ENCODE data around the gene ZNF12.
"Not testable (repeated sequence)": the region's sequence is repeated elsewhere in the genome, so short reads cannot be mapped to it uniquely, and the experiment has no call there.

ZNF12 gene

GRCh38 chr7:6718124-6718523 is 11.4 kb upstream of the ZNF12 start:
- no peak for FAIRE-seq
- TF ChIP-seq TAF1 (IDR thresholded peaks at IDR 0.05; ENCODE audit: borderline replicate concordance, low read depth, low read length) (no peak), POLR2A (IDR thresholded peaks at IDR 0.05; ENCODE audit: low read depth, low read length) (no peak), POLR2AphosphoS5 (IDR thresholded peaks at IDR 0.05; ENCODE audit: low read depth, low read length) (no peak)
- DNase-seq (ENCODE audit: insufficient read length): no peak

- not testable (repeated sequence) for DNase-seq (ENCODE audit: insufficient read length); FAIRE-seq
These were observed 9.2 kb upstream of the ZNF12 start for GRCh38 chr7:6715898-6716297.

- TF ChIP-seq POLR2A (IDR thresholded peaks at IDR 0.05; ENCODE audit: low read depth, low read length) (no peak), POLR2AphosphoS5 (IDR thresholded peaks at IDR 0.05; ENCODE audit: low read depth, low read length) (no peak), TAF1 (IDR thresholded peaks at IDR 0.05; ENCODE audit: borderline replicate concordance, low read depth, low read length) (no peak)
- DNase-seq (ENCODE audit: insufficient read length) (no peak), FAIRE-seq (no peak)
These were observed 7.6 kb upstream of the ZNF12 start for GRCh38 chr7:6714360-6714759.

GRCh38 chr7:6709808-6710207 is 3.1 kb upstream of the ZNF12 start:
- no peak for FAIRE-seq
- TF ChIP-seq POLR2AphosphoS5 (IDR thresholded peaks at IDR 0.05; ENCODE audit: low read depth, low read length) (no peak), POLR2A (IDR thresholded peaks at IDR 0.05; ENCODE audit: low read depth, low read length) (no peak), TAF1 (IDR thresholded peaks at IDR 0.05; ENCODE audit: borderline replicate concordance, low read depth, low read length) (no peak)
- DNase-seq (ENCODE audit: insufficient read length): no peak

GRCh38 chr7:6708304-6708703 is 1.6 kb upstream of the ZNF12 start:
- FAIRE-seq (no peak), DNase-seq (ENCODE audit: insufficient read length) (no peak)
- TF ChIP-seq POLR2AphosphoS5 (IDR thresholded peaks at IDR 0.05; ENCODE audit: low read depth, low read length) (no peak), POLR2A (IDR thresholded peaks at IDR 0.05; ENCODE audit: low read depth, low read length) (no peak), TAF1 (IDR thresholded peaks at IDR 0.05; ENCODE audit: borderline replicate concordance, low read depth, low read length) (no peak)

- FAIRE-seq (no peak), DNase-seq (ENCODE audit: insufficient read length) (no peak)
- TF ChIP-seq POLR2AphosphoS5 (IDR thresholded peaks at IDR 0.05; ENCODE audit: low read depth, low read length) (no peak), TAF1 (IDR thresholded peaks at IDR 0.05; ENCODE audit: borderline replicate concordance, low read depth, low read length) (no peak), POLR2A (IDR thresholded peaks at IDR 0.05; ENCODE audit: low read depth, low read length) (no peak)
These were observed 635 bp downstream of the ZNF12 start for GRCh38 chr7:6705959-6706665.

GRCh38 chr7:6701860-6702259 is 4.9 kb downstream of the ZNF12 start:
- TF ChIP-seq TAF1 (IDR thresholded peaks at IDR 0.05; ENCODE audit: borderline replicate concordance, low read depth, low read length): no peak
- DNase-seq (ENCODE audit: insufficient read length): no peak
- FAIRE-seq: no peak

- TF ChIP-seq TAF1 (IDR thresholded peaks at IDR 0.05; ENCODE audit: borderline replicate concordance, low read depth, low read length) (no peak), POLR2A (IDR thresholded peaks at IDR 0.05; ENCODE audit: low read depth, low read length) (no peak), POLR2AphosphoS5 (IDR thresholded peaks at IDR 0.05; ENCODE audit: low read depth, low read length) (no peak)
- DNase-seq (ENCODE audit: insufficient read length) (no peak), FAIRE-seq (no peak)
These were observed 6.0 kb downstream of the ZNF12 start for GRCh38 chr7:6700793-6701192.

- no peak for FAIRE-seq
- no peak for DNase-seq (ENCODE audit: insufficient read length)
- no peak for TF ChIP-seq POLR2A (IDR thresholded peaks at IDR 0.05; ENCODE audit: low read depth, low read length)
- no peak for TF ChIP-seq TAF1 (IDR thresholded peaks at IDR 0.05; ENCODE audit: borderline replicate concordance, low read depth, low read length)
- no peak for TF ChIP-seq POLR2AphosphoS5 (IDR thresholded peaks at IDR 0.05; ENCODE audit: low read depth, low read length)
These were observed 15.1 kb downstream of the ZNF12 start for GRCh38 chr7:6691609-6692106.

- DNase-seq (ENCODE audit: insufficient read length) (no peak), FAIRE-seq (no peak)
- TF ChIP-seq POLR2AphosphoS5 (IDR thresholded peaks at IDR 0.05; ENCODE audit: low read depth, low read length) (no peak), TAF1 (IDR thresholded peaks at IDR 0.05; ENCODE audit: borderline replicate concordance, low read depth, low read length) (no peak), POLR2A (IDR thresholded peaks at IDR 0.05; ENCODE audit: low read depth, low read length) (no peak)
These were observed 15.6 kb downstream of the ZNF12 start for GRCh38 chr7:6691103-6691502.

- DNase-seq (ENCODE audit: insufficient read length) (no peak), FAIRE-seq (no peak)
- TF ChIP-seq POLR2A (IDR thresholded peaks at IDR 0.05; ENCODE audit: low read depth, low read length) (no peak), POLR2AphosphoS5 (IDR thresholded peaks at IDR 0.05; ENCODE audit: low read depth, low read length) (no peak), TAF1 (IDR thresholded peaks at IDR 0.05; ENCODE audit: borderline replicate concordance, low read depth, low read length) (no peak)
These were observed 26.6 kb downstream of the ZNF12 start for GRCh38 chr7:6680146-6680545.

GRCh38 chr7:6675807-6676405 is 30.8 kb downstream of the ZNF12 start:
- TF ChIP-seq TAF1 (IDR thresholded peaks at IDR 0.05; ENCODE audit: borderline replicate concordance, low read depth, low read length): no peak
- DNase-seq (ENCODE audit: insufficient read length) (no peak), FAIRE-seq (no peak)

- FAIRE-seq; DNase-seq (ENCODE audit: insufficient read length): not testable (repeated sequence)
These were observed 35.9 kb downstream of the ZNF12 start for GRCh38 chr7:6670851-6671250.

Data from GM12892 (cell line).